IPS-NIHi11 (cell line): ENCODE results near the gene SMIM13.

ENCODE experiments used
- DNase-seq: peaks from one replicate; pipeline ENCODE4 v3.0.0; 2012; ENCODE audit warnings: mixed read lengths, low spot score

The SMIM13 gene

DNA sequence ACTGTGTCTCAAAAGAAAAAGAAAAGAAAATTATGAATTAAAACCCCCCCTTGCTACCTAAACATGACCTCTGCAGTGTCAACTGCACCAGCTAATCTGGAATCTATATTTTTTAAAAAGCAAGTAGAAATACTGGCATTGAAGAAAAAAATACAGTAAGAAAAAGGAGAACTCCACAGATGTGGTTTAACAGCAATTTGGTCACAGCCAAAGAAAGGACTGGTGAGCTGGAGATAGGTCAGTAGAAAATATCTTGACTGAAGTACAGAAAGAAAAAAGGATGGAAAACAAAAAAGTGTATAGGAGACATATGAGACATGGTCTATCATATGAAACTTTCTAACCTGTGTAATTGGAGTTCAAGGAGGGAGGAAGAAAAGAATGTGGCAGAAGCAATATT is 62.0 kb downstream of the SMIM13 start:
- no peak for DNase-seq

DNA sequence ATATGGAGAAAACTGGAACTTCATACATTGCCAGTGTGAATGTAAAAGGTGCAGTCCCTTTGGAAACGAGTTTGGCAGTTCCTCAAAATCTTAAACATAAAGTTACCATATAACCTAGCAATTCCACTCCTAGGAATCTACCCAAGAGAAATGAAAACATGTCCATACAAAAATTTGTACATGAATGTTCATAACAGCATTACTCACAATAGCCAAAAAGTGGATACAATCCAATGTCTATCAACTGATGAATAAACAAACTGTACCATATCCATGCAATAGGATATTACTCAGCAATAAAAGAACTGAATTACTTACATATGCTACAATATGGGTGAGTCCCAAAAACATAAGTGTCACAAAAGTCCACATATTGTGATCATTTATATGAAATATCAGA is 66.6 kb downstream of the SMIM13 start:
- DNase-seq: no peak

DNA sequence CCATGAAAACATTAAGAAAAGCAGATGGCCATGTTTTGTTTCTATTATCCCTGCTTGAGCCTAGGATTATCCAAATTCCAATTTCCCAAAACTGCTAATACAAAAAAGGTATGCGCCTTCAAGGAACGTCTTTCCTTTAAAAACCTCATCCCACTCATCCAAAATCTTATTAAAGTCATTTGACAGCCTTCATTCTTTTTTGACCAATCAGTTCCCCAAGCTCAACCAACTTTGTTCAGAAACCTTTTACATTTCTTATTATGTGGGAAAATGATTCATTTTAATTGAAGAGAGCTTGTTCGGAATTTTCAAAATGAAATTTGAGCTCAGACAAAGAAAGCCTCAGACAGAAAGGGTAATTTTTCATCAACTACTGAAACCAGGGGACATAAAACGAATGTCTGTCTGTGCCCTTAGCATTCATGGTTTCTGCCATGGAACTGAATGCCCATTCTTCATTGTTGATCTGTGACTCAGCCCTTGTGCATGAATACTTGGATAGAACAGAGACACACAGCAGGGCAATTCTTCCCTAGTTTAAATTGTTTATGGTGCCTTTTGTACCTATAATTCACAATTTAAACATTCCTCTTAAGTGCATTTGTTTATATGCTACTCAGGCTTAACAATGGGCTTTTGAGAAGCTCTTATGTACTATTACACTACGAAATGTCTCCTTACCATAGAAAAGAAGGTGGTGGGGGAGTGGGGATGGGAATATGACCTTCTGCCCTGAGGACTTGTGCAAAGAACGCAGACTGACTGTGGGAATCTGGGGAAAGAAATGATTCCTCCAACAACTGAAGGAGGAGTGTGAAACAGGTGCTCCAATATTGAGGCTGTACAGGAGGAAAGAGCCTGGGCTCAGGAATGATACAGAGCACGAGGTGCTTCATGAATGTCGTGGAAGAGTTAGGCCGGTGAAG is 67.7 kb downstream of the SMIM13 start:
- no peak for DNase-seq

DNA sequence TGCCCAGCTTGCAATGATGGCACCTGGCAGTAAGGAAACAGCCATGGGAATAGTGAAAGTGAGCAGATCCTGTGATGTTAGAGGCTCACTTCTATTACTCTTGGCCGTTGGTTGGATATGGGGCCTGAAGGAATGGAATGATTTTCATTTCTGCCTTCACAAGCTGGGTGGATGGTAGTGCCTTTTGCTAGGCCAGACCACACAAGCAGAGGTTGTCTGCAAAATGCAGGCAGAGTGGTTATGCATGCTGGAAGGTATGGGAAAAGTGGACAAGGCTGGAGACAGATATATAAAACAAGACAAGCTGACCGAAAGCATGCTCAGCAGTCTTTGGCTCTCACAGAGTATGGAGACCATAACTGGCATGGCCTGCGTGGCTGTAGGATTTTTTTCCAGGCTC is 68.6 kb downstream of the SMIM13 start:
- DNase-seq: no peak

DNA sequence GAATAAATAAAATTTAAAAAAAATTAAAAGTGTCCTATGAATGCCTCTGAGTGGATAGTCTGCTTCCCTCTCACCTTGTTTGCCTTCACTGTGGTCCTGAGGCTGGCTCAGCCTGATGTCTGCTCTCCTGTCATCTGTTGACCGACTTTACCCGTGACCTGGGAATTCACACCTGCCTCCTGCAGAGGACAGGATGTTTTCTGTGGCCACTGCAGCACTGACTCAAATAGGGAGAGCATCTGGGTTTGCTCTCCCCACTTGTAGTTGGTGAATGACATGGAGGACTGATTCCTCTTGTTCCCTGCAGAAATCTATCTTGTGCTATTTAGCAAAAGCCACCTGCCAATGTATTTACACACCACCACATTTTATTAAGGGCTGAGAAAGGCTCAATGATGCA is 70.3 kb downstream of the SMIM13 start:
- no peak for DNase-seq

DNA sequence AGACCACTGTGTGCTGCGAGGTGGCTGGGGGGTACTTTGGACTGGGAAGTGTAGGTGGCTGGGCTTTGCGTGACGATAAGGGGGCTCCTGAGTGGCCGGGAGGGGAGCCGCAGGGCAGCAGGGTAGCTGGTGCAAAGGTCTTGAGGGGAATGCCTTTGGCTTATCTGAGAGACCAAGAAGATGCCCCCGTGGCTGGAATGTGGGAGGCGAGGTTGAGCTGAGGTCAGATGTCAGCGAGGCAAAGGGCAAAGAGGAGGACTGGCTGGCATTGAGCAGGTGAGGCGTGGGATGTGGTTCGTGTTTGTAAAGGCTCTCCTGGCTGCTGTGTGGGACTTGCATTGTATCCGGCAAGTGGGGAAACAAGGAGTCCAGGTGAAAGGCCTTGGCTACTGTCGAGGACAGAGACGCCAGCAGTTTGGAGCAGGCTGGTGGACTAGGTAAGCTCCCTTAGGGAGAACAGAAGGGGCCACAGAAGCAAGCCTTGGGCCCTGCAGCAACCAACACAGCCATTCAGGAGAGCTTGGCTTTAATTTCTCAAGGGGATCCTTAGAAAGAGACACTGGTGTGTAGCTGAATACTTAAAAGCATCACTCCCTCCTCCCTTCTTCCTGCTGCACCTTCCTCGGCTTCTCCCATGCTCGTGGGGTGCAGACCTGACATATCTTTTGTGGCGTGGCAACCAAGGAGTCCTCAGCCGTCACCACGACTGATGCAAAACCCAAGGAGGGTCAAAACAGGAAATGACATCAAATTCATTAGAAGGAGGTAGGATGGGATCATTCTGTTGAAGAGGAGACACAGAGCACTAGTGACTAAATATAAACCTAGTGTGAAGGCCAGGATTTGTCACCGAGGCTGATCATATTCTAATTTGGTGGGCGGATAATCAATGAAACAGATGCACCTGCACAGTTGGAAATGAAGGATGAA is 71.3 kb downstream of the SMIM13 start:
- DNase-seq: no peak

DNA sequence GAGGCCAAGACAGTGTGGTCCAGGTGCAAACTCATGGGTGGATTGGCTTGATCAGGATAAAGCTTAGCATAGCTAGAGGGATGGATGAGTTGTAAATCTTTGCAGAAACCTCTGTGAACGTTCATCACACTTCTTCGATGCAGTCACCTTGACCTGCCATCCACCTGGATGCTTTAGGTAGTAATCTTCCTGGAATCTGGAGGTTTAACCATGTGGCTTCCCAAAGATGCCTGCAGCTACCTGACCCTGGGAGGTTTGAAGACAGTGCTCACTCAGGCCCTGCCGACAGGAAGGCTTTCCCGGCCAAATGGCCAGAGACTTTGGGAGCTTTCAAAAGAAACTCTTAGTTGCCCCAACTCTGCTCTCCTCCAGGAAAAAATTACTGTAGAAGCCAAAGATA is 73.3 kb downstream of the SMIM13 start:
- DNase-seq: no peak

DNA sequence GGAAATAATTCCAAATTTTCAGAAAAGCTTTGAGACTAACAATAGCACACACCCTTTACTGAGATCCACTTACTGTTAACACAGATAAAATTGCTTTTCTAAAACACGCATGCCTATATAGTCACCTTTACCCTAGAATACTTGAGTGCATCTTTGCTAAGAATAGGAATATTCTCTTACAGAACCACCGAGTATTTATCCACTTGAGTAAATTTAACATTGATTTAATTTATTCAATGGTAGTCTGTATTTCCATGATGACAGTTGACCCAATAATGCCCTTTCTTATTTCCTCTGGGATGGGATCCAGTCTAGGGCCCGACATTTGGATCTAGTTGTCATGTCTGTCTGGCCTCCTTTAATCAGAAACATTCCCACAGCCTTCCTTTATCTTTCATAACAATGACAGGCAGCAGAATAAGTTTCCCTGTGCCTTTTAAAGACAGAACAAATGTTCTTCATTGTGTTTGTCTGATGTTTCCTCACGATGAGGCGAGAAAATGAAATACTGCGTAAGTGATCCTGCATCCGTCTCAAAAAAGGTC is 74.5 kb downstream of the SMIM13 start:
- DNase-seq: no peak

DNA sequence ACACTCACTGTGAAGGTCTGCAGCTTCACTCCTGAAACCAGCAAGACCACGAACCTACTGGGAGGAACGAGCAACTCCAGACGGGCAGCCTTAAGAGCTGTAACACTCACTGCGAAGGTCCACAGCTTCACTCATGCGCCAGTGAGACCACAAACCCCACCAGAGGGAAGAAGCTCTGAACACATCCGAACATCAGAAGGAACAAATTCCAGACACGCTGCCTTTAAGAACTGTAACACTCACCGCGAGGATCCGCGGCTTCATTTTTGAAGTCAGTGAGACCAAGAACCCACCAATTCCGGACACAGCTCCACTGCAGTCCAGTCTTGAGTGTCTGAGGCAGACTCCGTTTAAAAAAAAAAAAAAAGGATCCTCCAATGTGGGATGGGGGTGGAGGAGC is 78.3 kb downstream of the SMIM13 start:
- DNase-seq: no peak

DNA sequence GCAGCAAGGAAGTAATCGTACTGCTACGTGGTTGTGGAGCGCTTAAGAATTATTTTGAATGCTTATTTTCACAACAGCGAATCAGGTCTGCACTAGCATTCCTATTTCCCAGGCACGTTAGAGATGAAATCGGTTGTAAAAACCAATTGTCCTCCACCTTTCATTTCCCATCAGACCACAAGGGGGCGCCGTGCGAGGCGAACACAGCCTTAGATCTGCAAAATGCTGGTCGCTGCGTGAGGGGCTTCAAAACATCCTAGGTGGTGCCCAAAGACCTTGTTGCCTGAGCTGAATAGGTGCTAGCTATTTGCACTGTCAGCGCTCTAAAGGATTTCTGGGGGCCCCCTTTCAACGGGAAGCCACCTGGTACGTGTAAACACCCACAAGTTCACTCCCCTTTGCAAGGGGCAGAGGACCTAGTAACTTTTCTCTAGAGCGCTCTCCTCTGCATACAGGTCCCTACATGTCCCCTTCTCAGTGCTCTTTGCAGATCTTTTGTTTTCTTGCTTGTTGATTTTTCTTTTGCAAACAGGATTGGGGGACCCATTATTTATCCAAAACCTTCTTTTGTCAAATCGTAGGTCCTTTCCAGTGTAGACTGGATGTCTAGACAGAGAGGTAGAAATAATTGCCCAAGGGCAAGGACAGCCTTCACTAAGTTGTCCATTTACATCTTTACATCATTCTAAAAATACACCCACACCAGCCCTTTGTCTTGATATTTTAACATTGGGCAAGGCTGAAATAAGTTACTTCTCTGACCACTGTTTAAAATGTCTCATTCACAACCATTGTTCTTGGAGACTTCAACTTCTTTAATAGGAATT is 79.1 kb downstream of the SMIM13 start:
- DNase-seq: peak; percentile 67

DNA sequence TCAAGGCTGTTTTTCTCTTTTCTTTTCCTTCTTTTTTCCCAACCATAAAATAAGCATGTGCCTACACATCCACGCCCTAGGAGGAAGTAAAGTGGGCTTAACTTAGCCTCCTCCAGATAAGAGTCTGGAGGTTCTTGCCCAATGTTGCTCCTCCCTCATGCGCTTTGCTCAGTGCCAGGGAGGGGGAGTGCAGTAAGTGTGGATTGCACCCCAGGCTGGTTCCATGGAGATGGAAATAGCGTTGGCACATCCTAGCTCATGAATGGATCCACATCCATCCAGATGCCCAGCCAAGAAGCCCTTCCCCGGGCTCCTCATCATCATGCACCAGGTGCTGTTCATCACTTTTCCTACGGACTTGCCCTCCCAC is 80.6 kb downstream of the SMIM13 start:
- no peak for DNase-seq

DNA sequence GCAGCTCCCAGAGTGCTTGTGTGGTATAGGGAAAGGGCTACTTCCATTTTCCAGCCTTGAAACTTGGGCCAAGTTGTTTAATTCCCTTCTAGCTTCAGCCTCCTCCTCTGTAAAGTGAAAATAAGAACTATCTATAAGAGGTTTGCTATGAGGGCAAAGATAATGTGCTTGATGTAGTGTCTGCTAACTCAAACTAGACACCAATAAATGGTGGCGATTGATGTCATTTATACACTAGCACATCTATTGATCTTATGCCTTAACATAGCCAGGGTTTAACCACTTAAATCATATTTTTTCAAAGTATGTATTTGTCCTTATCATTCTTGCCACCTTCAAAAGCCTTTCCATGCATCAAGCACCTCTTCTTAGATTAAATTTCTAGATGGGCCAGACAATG is 83.6 kb downstream of the SMIM13 start:
- no peak for DNase-seq

DNA sequence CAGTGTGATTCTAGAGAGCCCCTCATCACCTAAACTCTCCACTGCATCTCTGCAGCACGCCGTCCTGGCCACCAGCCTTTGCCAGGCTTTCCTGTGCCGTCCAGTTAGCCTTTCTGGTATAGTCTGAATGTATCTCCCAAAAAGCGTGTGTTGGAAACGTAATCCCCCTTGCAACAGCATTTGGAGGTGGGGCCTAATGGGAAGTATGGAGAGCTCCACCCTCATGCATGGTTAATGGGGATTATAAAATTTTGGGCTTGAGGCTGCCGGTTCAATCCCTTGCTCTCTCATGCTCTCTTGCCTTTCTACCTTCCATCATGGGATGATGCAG is 85.4 kb downstream of the SMIM13 start:
- no peak for DNase-seq

DNA sequence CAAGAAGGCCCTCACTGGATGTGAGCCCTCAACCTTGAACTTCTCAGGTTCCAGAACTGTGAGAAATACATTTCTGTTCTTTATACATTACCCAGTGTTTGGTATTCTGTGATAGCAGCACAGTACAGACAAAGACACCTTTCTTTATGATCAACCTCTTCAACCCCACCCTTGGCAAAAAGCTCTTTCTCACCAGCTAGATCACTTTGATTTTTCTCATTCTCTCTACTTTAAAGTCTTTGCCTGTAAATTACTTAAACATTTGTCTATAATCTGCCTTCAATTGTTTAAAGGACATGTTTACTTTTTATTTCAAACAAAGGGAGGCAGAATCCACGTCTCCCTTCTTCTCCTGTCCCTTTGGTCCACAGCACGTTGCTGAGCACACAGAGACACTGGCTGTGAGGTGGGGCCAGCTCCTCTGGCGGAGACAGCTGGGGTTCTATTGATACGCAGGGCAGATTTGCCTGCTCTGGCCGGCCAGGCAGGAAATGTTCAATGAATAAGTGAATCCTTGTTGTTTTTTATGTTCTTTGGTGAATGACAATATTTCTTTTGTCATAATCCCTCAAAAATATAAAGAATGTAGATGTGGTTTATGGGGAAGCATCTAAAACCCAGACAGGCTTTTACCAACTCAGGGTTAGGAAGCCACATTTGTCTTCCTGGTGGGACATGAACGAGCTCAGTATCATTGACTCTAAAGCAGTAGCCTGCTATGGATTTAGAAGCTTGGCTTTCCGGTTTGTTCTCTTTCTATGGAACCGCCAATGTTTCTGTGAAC is 86.0 kb downstream of the SMIM13 start:
- peak; percentile 47 for DNase-seq

DNA sequence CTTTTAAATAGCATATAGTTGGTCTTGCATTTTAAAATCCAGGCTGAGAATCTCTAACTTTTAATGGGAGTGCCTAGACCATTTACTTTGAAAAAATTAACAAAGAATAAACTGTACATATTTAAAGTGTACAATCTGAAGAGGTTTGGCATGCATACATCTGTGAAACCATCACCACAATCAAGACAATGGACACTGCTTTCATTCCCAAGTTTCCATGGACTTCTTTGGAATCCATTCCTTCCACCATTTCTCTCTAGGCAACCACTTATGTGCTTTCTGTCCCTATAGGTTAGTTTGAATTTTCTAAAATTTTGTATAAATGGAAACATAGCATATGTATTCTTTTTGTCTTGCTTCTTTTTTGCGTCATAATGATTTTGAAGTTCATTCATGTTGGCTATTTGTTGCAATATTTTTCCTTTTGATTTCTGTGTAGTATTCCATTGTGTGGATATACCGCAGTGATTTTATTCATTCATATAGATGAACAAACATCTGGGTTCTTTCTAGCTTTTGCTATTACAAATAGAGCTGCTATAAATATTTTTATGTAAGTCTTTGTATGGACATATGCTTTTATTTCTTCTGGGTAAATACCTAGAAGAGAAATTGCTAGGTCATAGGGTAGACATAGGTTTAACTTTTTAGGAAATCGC is 88.0 kb downstream of the SMIM13 start:
- DNase-seq: no peak

DNA sequence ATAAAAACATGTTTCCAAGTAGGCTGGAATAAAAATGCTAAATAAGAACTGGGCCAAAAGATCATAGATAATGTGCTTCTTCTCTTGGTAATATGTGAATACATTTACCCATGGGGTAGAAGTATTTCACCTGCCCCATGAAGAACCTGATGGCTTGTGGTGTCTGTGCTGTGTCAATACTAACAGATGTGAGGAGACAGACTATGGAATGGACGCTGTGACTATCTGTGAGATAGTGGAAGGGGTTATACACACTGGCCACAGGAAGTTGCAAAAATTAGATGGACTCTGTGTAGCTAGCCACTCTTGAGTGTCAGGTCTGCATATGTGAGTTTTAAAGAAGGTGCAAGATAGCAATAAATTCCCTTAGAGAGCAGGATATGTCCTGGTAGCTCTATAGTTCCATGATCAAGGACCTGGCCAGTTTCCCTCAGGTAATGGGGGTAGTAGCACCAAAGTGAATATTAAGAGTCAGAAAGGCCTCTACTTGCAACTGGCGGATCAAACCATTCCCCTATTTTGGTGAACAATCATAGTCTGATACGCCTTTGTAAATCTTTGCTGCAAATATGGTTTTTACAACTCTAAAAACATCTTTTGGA is 90.2 kb downstream of the SMIM13 start:
- no peak for DNase-seq

DNA sequence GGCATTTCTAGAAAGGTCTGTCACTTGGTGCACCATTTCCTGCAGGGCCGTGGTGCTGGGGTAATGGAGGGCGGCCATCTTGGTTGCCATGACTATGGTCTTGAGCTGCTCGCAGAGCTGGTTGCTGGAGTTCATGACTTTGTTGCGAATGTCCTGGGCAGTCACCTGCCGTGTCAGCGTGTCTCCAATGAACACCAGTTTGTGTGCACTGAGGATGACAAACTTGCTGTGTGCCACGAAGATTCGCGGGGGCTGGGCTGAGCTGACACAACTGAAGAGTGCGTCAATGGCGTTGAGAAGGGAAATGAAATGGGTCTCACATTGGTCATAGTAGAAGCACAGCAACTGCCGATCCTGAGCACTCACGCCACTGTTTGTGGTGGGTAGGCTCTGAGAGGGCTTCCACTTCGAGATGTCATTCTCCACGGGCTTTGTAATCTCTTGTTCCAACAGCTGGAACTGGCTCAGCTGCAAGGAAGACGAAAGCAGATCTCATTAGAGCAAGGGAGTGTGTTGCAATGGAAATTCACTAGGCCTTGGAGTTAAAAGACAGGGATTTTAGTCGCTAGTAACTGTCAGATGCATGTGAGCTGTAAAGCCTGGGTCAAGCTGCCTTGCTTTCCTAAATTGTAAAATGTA is 91.7 kb downstream of the SMIM13 start:
- DNase-seq: no peak

DNA sequence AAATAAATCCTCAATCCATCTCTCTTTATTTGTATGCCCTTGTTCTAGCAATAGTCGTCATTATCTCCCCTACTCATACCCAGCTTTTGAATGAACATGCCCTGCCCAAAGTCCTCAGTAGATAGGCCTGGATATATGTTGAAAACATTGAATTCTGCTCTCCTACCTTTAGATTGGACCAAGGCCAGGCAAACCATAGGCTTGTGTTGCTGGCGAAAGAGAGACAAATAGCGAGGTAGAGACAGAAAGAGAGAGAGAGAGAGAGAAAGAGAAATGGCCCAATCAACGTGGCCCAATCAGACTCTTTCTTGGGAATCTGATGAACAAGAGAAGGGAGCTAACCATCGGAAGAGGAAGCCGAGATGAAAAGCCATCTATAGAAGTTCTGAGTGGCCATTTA is 93.7 kb downstream of the SMIM13 start:
- no peak for DNase-seq
